GM12873 (cell line): ENCODE data around the gene CNIH3.

Source experiments
- CTCF ChIP-seq: IDR thresholded peaks from 2 replicates; pipeline ENCODE4 v1.5.1; 2012; ENCODE audit warnings: low read depth, mild to moderate bottlenecking, moderate library complexity, low read length, control low read depth; ENCODE audit not compliant: insufficient read depth; ENCODE audit errors: missing control alignments

CNIH3 gene

GRCh38 chr1:224605482-224606181, 10.5 kb upstream of the CNIH3 start:
- no peak for TF ChIP-seq CTCF

- no peak for TF ChIP-seq CTCF
Measured at GRCh38 chr1:224607188-224608148, 8.6 kb upstream of the CNIH3 start.

- TF ChIP-seq CTCF: no peak
Measured at GRCh38 chr1:224609333-224609732, 6.8 kb upstream of the CNIH3 start.

- no peak for TF ChIP-seq CTCF
Measured at GRCh38 chr1:224612246-224612645, 3.9 kb upstream of the CNIH3 start.

GRCh38 chr1:224613486-224613885, 2.6 kb upstream of the CNIH3 start:
- TF ChIP-seq CTCF: no peak

GRCh38 chr1:224616756-224617409, 766 bp downstream of the CNIH3 start:
- no peak for TF ChIP-seq CTCF
